Measurements from ENCODE around the gene SYCP2.

GRCh38 chr20:59831024-59831915 is 102.2 kb downstream of the SYCP2 start:
- TF ChIP-seq POLR2AphosphoS5 (IDR thresholded peaks at IDR 0.05), result no peak
- TF ChIP-seq, protein P1, sequence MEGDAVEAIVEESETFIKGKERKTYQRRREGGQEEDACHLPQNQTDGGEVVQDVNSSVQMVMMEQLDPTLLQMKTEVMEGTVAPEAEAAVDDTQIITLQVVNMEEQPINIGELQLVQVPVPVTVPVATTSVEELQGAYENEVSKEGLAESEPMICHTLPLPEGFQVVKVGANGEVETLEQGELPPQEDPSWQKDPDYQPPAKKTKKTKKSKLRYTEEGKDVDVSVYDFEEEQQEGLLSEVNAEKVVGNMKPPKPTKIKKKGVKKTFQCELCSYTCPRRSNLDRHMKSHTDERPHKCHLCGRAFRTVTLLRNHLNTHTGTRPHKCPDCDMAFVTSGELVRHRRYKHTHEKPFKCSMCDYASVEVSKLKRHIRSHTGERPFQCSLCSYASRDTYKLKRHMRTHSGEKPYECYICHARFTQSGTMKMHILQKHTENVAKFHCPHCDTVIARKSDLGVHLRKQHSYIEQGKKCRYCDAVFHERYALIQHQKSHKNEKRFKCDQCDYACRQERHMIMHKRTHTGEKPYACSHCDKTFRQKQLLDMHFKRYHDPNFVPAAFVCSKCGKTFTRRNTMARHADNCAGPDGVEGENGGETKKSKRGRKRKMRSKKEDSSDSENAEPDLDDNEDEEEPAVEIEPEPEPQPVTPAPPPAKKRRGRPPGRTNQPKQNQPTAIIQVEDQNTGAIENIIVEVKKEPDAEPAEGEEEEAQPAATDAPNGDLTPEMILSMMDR (IDR thresholded peaks at IDR 0.05), result no peak
